Sigmoid colon (tissue), 4 donors: ENCODE data around the gene PDE2A.

Source experiments
- CTCF ChIP-seq, 4 experiments: fragments of 450-650 bp in 3 of 4; fragments of 200-600 bp in 1 of 4; IDR thresholded peaks; one replicate each; pipeline ENCODE4 v1.5.1; 2016 to 2019; ENCODE audit warnings: antibody characterized with exemption in 4 of 4, mild to moderate bottlenecking in 3 of 4, moderate library complexity in 2 of 4
- EP300 ChIP-seq, 4 donors: sonication (generic); formaldehyde crosslinking; IDR thresholded peaks; one replicate each; pipeline ENCODE4 v1.6.1; 2017; ENCODE audit warnings: antibody characterized with exemption in 4 of 4
- POLR2A ChIP-seq, 2 donors: fragments of 450-650 bp; IDR thresholded peaks; one replicate each; pipeline ENCODE4 v1.6.1; 2016; ENCODE audit warnings: antibody characterized with exemption in 2 of 2, mild to moderate bottlenecking in 2 of 2, moderate library complexity in 2 of 2

- TF ChIP-seq CTCF (IDR thresholded peaks at IDR 0.05) = no peak
- no peak for TF ChIP-seq POLR2A (IDR thresholded peaks at IDR 0.05)
- no peak for TF ChIP-seq EP300 (IDR thresholded peaks at IDR 0.05)
These were observed 21.1 kb upstream of the PDE2A start for GRCh38 chr11:72695354-72695753.
